SH-SY5Y (cell line): ENCODE results near the gene GGCX.

Experiments
- GATA2 ChIP-seq: IDR thresholded peaks from 2 replicates; pipeline ENCODE4 v1.6.1; 2011; ENCODE audit warnings: mild to moderate bottlenecking, low read depth, low read length
- GATA3 ChIP-seq: IDR thresholded peaks from 2 replicates; pipeline ENCODE4 v1.6.1; 2011; ENCODE audit warnings: low read depth, mild to moderate bottlenecking, low read length, moderate library complexity

GRCh38 chr2:85527787-85528186, 33.5 kb downstream of the GGCX start:
- no peak for TF ChIP-seq GATA3
- no peak for TF ChIP-seq GATA2
